Measurements from ENCODE around the gene BPIFB6.

BPIFB6 gene

DNA sequence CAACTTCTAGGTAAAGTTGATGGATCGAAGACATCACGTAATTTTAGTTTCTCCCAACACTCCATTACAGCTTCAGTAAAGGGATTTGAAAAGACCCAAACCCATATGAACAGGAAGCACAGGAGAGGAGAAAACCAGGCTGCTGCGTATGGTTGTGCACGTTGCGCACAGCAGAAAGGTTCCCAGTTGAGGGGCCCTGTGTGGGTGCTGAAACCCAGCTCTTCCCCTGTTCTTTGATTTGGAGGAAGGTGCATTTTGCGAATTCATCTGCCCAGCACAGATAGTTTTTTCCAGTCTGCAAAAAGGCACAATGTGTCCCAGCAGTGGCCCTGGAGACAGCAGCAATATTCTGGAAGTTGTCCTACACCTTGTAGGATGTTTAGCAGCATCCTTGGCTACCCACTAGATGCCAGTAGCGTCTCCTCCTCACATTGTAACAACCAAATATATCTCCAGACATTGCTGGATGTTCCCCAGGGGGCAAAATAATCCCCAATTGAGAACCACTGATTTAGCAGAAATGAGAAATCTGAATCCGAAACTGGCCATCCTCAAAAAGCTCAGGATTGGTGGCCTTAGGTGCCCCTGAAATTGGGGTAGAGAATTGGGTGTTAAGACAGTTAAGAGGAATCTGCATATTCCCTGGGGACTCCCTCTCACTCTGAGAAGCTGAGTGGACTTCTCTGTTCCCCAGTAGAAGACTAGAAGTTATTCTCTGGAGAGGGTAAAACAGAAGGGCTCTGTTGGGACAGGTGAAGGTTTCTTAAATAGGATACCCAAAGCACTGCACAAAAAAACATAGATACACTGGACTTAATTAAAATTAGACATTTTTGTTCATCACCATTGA is 39.4 kb upstream of the BPIFB6 start:
- no peak overlapping the region for H2BK120ac ChIP-seq (ENCODE audit: insufficient read depth, low read length, poor library complexity)
- H3K4me2 ChIP-seq (ENCODE audit: low read length) = no peak overlapping the region
- H3K23ac ChIP-seq (ENCODE audit: low read length) = no peak overlapping the region
- H3K9ac ChIP-seq (ENCODE audit: low read length) = no peak overlapping the region
- no peak for DNase-seq
- H3K4me3 ChIP-seq (ENCODE audit: low read depth, low read length) = no peak overlapping the region
- no peak overlapping the region for H3K27ac ChIP-seq (ENCODE audit: low read depth, low read length)
- H3K79me2 ChIP-seq (ENCODE audit: control insufficient read depth, insufficient read depth, low read length, poor library complexity) = no peaks in the 10 kb centered on the region
- no peak overlapping the region for H3K14ac ChIP-seq (ENCODE audit: low read length)
- H3K4me1 ChIP-seq (ENCODE audit: control insufficient read depth in 1 of 2, insufficient read depth in 2 of 2, low read length in 2 of 2) = no peaks in the 10 kb centered on the region
- no peak overlapping the region for H3K4ac ChIP-seq (ENCODE audit: low read depth, low read length)
- no peak overlapping the region for H2AFZ ChIP-seq (ENCODE audit: insufficient read depth, low read length, poor library complexity)
- no CpG with 5 or more reads among the region's 8 CpGs for WGBS (ENCODE audit: extremely low coverage, insufficient coverage, insufficient read length)
- no peaks in the 10 kb centered on the region for H3K9me3 ChIP-seq (ENCODE audit: insufficient read depth, low read depth, low read length)
- H3K36me3 ChIP-seq (ENCODE audit: control insufficient read depth in 1 of 2, insufficient read depth in 2 of 2, low read length in 2 of 2) = no peaks in the 10 kb centered on the region
- H2AK5ac ChIP-seq (ENCODE audit: low read length) = no peak overlapping the region
- H4K12ac ChIP-seq (ENCODE audit: low read depth, low read length) = no peak overlapping the region
- no peaks in the 10 kb centered on the region for H3K79me1 ChIP-seq (ENCODE audit: low read length)
- H3K27me3 ChIP-seq (ENCODE audit: insufficient read depth, low read length) = no peaks in the 10 kb centered on the region
- no peak overlapping the region for H4K91ac ChIP-seq (ENCODE audit: low read depth, low read length)
- no peak overlapping the region for H2BK12ac ChIP-seq (ENCODE audit: low read length)
- no peak overlapping the region for H4K8ac ChIP-seq (ENCODE audit: low read depth, low read length)
- no peak overlapping the region for H2BK5ac ChIP-seq (ENCODE audit: low read depth, low read length, poor library complexity)
- H3K18ac ChIP-seq (ENCODE audit: low read length) = no peak overlapping the region

DNA sequence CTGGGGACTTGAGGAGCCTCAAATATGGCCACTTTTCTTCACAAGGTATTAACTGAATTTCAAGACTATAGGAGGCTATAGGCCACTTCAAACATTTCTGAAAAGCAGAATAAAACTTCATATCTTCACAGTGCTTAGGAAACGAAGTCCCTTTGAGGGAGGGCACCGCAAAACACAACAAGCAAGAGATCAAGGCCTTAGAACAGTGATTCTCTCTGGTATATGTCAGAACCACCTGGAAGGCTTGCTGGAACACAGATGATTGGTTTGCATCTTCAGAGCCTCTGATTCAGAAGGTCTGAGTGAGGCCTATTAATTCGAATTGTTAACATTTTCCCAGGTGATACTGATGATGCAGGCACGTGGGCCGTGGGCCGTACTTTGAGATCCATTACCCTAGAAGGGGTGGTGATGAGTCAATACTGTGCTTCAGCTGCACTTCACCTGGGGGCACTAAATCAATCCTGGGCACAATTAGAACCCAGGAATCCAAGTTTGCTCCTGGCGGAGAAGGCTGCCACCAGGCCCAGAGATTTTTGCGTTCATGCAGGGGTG is 37.9 kb upstream of the BPIFB6 start:
- H2BK120ac ChIP-seq (ENCODE audit: insufficient read depth, low read length, poor library complexity) = no peak overlapping the region
- H2AFZ ChIP-seq (ENCODE audit: insufficient read depth, low read length, poor library complexity) = no peak overlapping the region
- no peaks in the 10 kb centered on the region for H3K79me2 ChIP-seq (ENCODE audit: control insufficient read depth, insufficient read depth, low read length, poor library complexity)
- no peaks in the 10 kb centered on the region for H3K79me1 ChIP-seq (ENCODE audit: low read length)
- H3K27ac ChIP-seq (ENCODE audit: low read depth, low read length) = no peak overlapping the region
- H3K4me2 ChIP-seq (ENCODE audit: low read length) = no peak overlapping the region
- no peak overlapping the region for H4K12ac ChIP-seq (ENCODE audit: low read depth, low read length)
- no peak overlapping the region for H3K4me3 ChIP-seq (ENCODE audit: low read depth, low read length)
- H3K18ac ChIP-seq (ENCODE audit: low read length) = no peak overlapping the region
- no peak overlapping the region for H4K91ac ChIP-seq (ENCODE audit: low read depth, low read length)
- H3K36me3 ChIP-seq (ENCODE audit: control insufficient read depth in 1 of 2, insufficient read depth in 2 of 2, low read length in 2 of 2) = no peaks in the 10 kb centered on the region
- no peak overlapping the region for H2BK5ac ChIP-seq (ENCODE audit: low read depth, low read length, poor library complexity)
- no peak overlapping the region for H3K23ac ChIP-seq (ENCODE audit: low read length)
- no peaks in the 10 kb centered on the region for H3K27me3 ChIP-seq (ENCODE audit: insufficient read depth, low read length)
- H3K9me3 ChIP-seq (ENCODE audit: insufficient read depth, low read depth, low read length) = no peaks in the 10 kb centered on the region
- H2BK12ac ChIP-seq (ENCODE audit: low read length) = no peak overlapping the region
- DNase-seq = no peak
- no peak overlapping the region for H3K14ac ChIP-seq (ENCODE audit: low read length)
- no peak overlapping the region for H3K4ac ChIP-seq (ENCODE audit: low read depth, low read length)
- no CpG with 5 or more reads among the region's 8 CpGs for WGBS (ENCODE audit: extremely low coverage, insufficient coverage, insufficient read length)
- no peaks in the 10 kb centered on the region for H3K4me1 ChIP-seq (ENCODE audit: control insufficient read depth in 1 of 2, insufficient read depth in 2 of 2, low read length in 2 of 2)
- H4K8ac ChIP-seq (ENCODE audit: low read depth, low read length) = no peak overlapping the region
- no peak overlapping the region for H3K9ac ChIP-seq (ENCODE audit: low read length)
- H2AK5ac ChIP-seq (ENCODE audit: low read length) = no peak overlapping the region

DNA sequence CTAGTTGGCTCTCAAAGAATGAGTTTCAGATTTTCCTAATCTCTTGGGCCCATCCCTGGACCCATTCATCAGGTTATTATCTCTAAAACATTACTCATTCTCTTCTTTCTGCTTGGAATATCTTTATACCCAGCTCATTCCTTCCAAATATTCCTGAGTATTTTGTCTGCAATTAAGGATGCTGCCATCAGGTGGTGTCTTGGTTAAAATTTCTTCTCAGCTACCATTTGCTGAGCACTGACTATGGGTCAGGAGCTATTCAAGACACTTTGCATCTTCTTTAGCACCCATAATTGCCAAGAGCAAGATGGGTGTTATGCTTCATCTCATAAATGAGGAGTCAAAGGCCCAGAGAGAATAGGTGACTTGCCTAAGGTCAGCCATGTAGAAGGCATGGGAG is 35.6 kb upstream of the BPIFB6 start:
- no peak overlapping the region for H2AK5ac ChIP-seq (ENCODE audit: low read length)
- H3K79me1 ChIP-seq (ENCODE audit: low read length) = no peaks in the 10 kb centered on the region
- no peaks in the 10 kb centered on the region for H3K36me3 ChIP-seq (ENCODE audit: control insufficient read depth in 1 of 2, insufficient read depth in 2 of 2, low read length in 2 of 2)
- no peak overlapping the region for H3K9ac ChIP-seq (ENCODE audit: low read length)
- no peak overlapping the region for H3K23ac ChIP-seq (ENCODE audit: low read length)
- H3K4me1 ChIP-seq (ENCODE audit: control insufficient read depth in 1 of 2, insufficient read depth in 2 of 2, low read length in 2 of 2) = no peaks in the 10 kb centered on the region
- no peak overlapping the region for H3K18ac ChIP-seq (ENCODE audit: low read length)
- no peaks in the 10 kb centered on the region for H3K79me2 ChIP-seq (ENCODE audit: control insufficient read depth, insufficient read depth, low read length, poor library complexity)
- H3K27me3 ChIP-seq (ENCODE audit: insufficient read depth, low read length) = no peaks in the 10 kb centered on the region
- no peak overlapping the region for H3K14ac ChIP-seq (ENCODE audit: low read length)
- no peak overlapping the region for H3K4ac ChIP-seq (ENCODE audit: low read depth, low read length)
- H2BK120ac ChIP-seq (ENCODE audit: insufficient read depth, low read length, poor library complexity) = no peak overlapping the region
- H4K91ac ChIP-seq (ENCODE audit: low read depth, low read length) = no peak overlapping the region
- H2BK12ac ChIP-seq (ENCODE audit: low read length) = no peak overlapping the region
- H3K4me3 ChIP-seq (ENCODE audit: low read depth, low read length) = no peak overlapping the region
- H3K27ac ChIP-seq (ENCODE audit: low read depth, low read length) = no peak overlapping the region
- H4K12ac ChIP-seq (ENCODE audit: low read depth, low read length) = no peak overlapping the region
- H2BK5ac ChIP-seq (ENCODE audit: low read depth, low read length, poor library complexity) = no peak overlapping the region
- no peak overlapping the region for H3K4me2 ChIP-seq (ENCODE audit: low read length)
- no peak overlapping the region for H4K8ac ChIP-seq (ENCODE audit: low read depth, low read length)
- no peak for DNase-seq
- H2AFZ ChIP-seq (ENCODE audit: insufficient read depth, low read length, poor library complexity) = no peak overlapping the region
- H3K9me3 ChIP-seq (ENCODE audit: insufficient read depth, low read depth, low read length) = no peaks in the 10 kb centered on the region

DNA sequence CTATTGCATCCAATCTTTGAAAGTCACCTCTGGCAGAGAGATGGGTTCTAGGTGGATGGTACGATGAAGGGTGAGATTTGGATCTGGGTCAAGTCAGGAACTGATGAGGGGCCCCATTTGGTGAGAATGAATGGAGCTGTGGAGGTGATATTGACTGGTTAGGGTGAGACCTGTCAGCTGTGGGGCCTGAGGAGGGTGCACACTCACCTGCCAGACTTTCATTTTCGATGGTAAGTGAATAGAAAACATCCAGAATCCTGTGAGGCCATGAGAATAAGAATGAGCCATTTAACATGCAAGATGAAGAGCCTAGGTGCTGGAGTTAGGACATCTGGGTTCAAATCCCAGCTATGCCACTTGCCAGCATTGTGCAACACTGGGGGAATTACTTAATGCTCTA is 34.0 kb upstream of the BPIFB6 start:
- Histone ChIP-seq H3K79me1 (ENCODE audit: low read length) (no peaks in the 10 kb centered on the region), H2BK5ac (ENCODE audit: low read depth, low read length, poor library complexity) (no peak overlapping the region), H3K14ac (ENCODE audit: low read length) (no peak overlapping the region), H4K91ac (ENCODE audit: low read depth, low read length) (no peak overlapping the region), H4K8ac (ENCODE audit: low read depth, low read length) (no peak overlapping the region), H3K23ac (ENCODE audit: low read length) (no peak overlapping the region), H2AK5ac (ENCODE audit: low read length) (no peak overlapping the region), H3K4me2 (ENCODE audit: low read length) (no peak overlapping the region), H3K36me3 (ENCODE audit: control insufficient read depth in 1 of 2, insufficient read depth in 2 of 2, low read length in 2 of 2) (no peaks in the 10 kb centered on the region), H3K9ac (ENCODE audit: low read length) (no peak overlapping the region), H3K27ac (ENCODE audit: low read depth, low read length) (no peak overlapping the region), H4K12ac (ENCODE audit: low read depth, low read length) (no peak overlapping the region), H2BK120ac (ENCODE audit: insufficient read depth, low read length, poor library complexity) (no peak overlapping the region), H3K4me1 (ENCODE audit: control insufficient read depth in 1 of 2, insufficient read depth in 2 of 2, low read length in 2 of 2) (no peaks in the 10 kb centered on the region), H3K9me3 (ENCODE audit: insufficient read depth, low read depth, low read length) (no peaks in the 10 kb centered on the region), H3K4ac (ENCODE audit: low read depth, low read length) (no peak overlapping the region), H2BK12ac (ENCODE audit: low read length) (no peak overlapping the region), H3K4me3 (ENCODE audit: low read depth, low read length) (no peak overlapping the region), H3K18ac (ENCODE audit: low read length) (no peak overlapping the region), H3K27me3 (ENCODE audit: insufficient read depth, low read length) (no peaks in the 10 kb centered on the region), H2AFZ (ENCODE audit: insufficient read depth, low read length, poor library complexity) (no peak overlapping the region), H3K79me2 (ENCODE audit: control insufficient read depth, insufficient read depth, low read length, poor library complexity) (no peaks in the 10 kb centered on the region)
- DNase-seq = no peak
- WGBS (ENCODE audit: extremely low coverage, insufficient coverage, insufficient read length) = no CpG with 5 or more reads among the region's 2 CpGs
